ENCODE results near the gene ASNSD1. TPM values are rescaled to one million over a fixed set of nuclear protein-coding genes. Genes with fewer than 3 reads are reported as not detected.
"Not testable (repeated sequence)": the region's sequence is repeated elsewhere in the genome, so short reads cannot be mapped to it uniquely, and the experiment has no call there.

The ASNSD1 gene
- total and polyA plus RNA-seq, 9 of the 15 experiments (the other 6 are each of a cell fraction or from before 2014, with no cell fraction given) = 23.9 to 56.4 (median 38.3) TPM

- H3K4me2 ChIP-seq (ENCODE audit: insufficient read depth, low read length); H3K4me1 ChIP-seq (replicated peaks in 1 of 2; ENCODE audit: control insufficient read depth in 2 of 2, insufficient read depth in 2 of 2, low read length in 2 of 2); H3K9ac ChIP-seq (ENCODE audit: insufficient read depth in 1 of 2, low read depth in 2 of 2, low read length in 2 of 2); H3K36me3 ChIP-seq (ENCODE audit: control insufficient read depth, insufficient read depth, low read length); ATAC-seq; FAIRE-seq; POLR2A ChIA-PET; H3K79me2 ChIP-seq (ENCODE audit: control insufficient read depth, insufficient read depth, low read length); intact Hi-C loops (cut with micrococcal nuclease); BruUV-seq (replicated peaks); DNase-seq (ENCODE audit: extremely low read depth in 1 of 4, low spot score in 3 of 4); H2AFZ ChIP-seq (ENCODE audit: low read depth, low read length); H4K20me1 ChIP-seq (replicated peaks; ENCODE audit: control insufficient read depth, insufficient read depth, low read length); H3K9me1 ChIP-seq (ENCODE audit: control insufficient read depth, insufficient read depth, low read length); in situ Hi-C loops (cut with MboI); CTCF ChIA-PET (ENCODE audit: low intra/inter-chr PET ratio); H3K27ac ChIP-seq (ENCODE audit: extremely low read depth, low read depth, low read length); H3K27me3 ChIP-seq (ENCODE audit: control insufficient read depth in 2 of 2, insufficient read depth in 2 of 2, low read length in 2 of 2); H3K4me3 ChIP-seq; H3K9me3 ChIP-seq (replicated peaks; ENCODE audit: control insufficient read depth, insufficient read depth, low read depth, low read length): not testable (repeated sequence)
- 100% methylated on average over 2 of the region's 29 CpGs for WGBS (ENCODE audit: insufficient coverage, low coverage, missing lambda C conversion rate)
Observed at GRCh38 chr2:189653464-189653863, 7.8 kb upstream of the ASNSD1 start.

- Histone ChIP-seq H3K4me3 (no peak overlapping the region), H3K9ac (ENCODE audit: insufficient read depth in 1 of 2, low read depth in 2 of 2, low read length in 2 of 2) (no peak overlapping the region), H4K20me1 (replicated peaks; ENCODE audit: control insufficient read depth, insufficient read depth, low read length) (no peaks in the 10 kb centered on the region), H3K27ac (ENCODE audit: extremely low read depth, low read depth, low read length) (no peak overlapping the region), H3K4me1 (replicated peaks in 1 of 2; ENCODE audit: control insufficient read depth in 2 of 2, insufficient read depth in 2 of 2, low read length in 2 of 2) (no peaks in the 10 kb centered on the region; a peak in 1 of 5 replicates), H3K36me3 (ENCODE audit: control insufficient read depth, insufficient read depth, low read length) (no peaks in the 10 kb centered on the region), H3K9me1 (ENCODE audit: control insufficient read depth, insufficient read depth, low read length) (no peaks in the 10 kb centered on the region), H3K27me3 (ENCODE audit: control insufficient read depth in 2 of 2, insufficient read depth in 2 of 2, low read length in 2 of 2) (no peaks in the 10 kb centered on the region), H3K79me2 (ENCODE audit: control insufficient read depth, insufficient read depth, low read length) (no peaks in the 10 kb centered on the region), H3K4me2 (ENCODE audit: insufficient read depth, low read length) (no peak overlapping the region), H2AFZ (ENCODE audit: low read depth, low read length) (no peak overlapping the region), H3K9me3 (replicated peaks; ENCODE audit: control insufficient read depth, insufficient read depth, low read depth, low read length) (no peaks in the 10 kb centered on the region; the same call in 1 of the 2 replicates)
- intact Hi-C loops (cut with micrococcal nuclease) (no loop called here), in situ Hi-C loops (cut with MboI) (no loop called here)
- no TSS peak for BruUV-seq (replicated peaks)
- POLR2A ChIA-PET = no interaction called here
- no peak for TF ChIP-seq IRF2 (CRISPR knock-in tag; IDR thresholded peaks at IDR 0.05)
- no peak for TF ChIP-seq EP400 (IDR thresholded peaks at IDR 0.05)
- TF ChIP-seq NFIC (IDR thresholded peaks at IDR 0.05) = no peak
- no peak for TF ChIP-seq ELK3 (CRISPR knock-in tag; IDR thresholded peaks at IDR 0.05)
- no peak for TF ChIP-seq XRCC3 (IDR thresholded peaks at IDR 0.05)
- TF ChIP-seq CEBPB (tag; IDR thresholded peaks at IDR 0.05) = no peak
- no peak for TF ChIP-seq PURB (CRISPR knock-in tag; IDR thresholded peaks at IDR 0.05; ENCODE audit: low read depth)
- TF ChIP-seq DMBX1 (CRISPR knock-in tag; IDR thresholded peaks at IDR 0.05; ENCODE audit: borderline replicate concordance) = no peak
- no peak for TF ChIP-seq ESRRA (IDR thresholded peaks at IDR 0.05; ENCODE audit: borderline replicate concordance, low read depth)
- TF ChIP-seq NFATC3 (IDR thresholded peaks at IDR 0.05) = no peak
- TF ChIP-seq ZNF175 (CRISPR knock-in tag; IDR thresholded peaks at IDR 0.05; ENCODE audit: low read depth) = no peak
- TF ChIP-seq FIP1L1 (IDR thresholded peaks at IDR 0.05; ENCODE audit: low read depth, low read length, poor library complexity, severe bottlenecking) = no peak
- CTCF ChIA-PET (ENCODE audit: low intra/inter-chr PET ratio) = no interaction called here
- DNase-seq (ENCODE audit: extremely low read depth in 1 of 4, low spot score in 3 of 4) = no peak
- ATAC-seq = no peak
- WGBS (ENCODE audit: insufficient coverage, low coverage, missing lambda C conversion rate) = 10% methylated on average over 3 of the region's 3 CpGs
- FAIRE-seq = no peak
Observed at GRCh38 chr2:189654641-189655040, 6.6 kb upstream of the ASNSD1 start.
